Activated CD8-positive, alpha-beta T cell treated with anti-CD3 and anti-CD28 coated beads for 36 hours (primary cell): ENCODE results near the gene B4GALNT4. TPM values are rescaled to one million over a fixed set of nuclear protein-coding genes. Genes with fewer than 3 reads are reported as not detected.

Source experiments
- ATAC-seq: fragments of 200-7000 bp; cut with Tn5 transposase; one replicate; pipeline ENCODE4 v1.10.0; 2021; ENCODE audit warnings: mild to moderate bottlenecking, moderate library complexity
- CTCF ChIA-PET: fragments of 350-600 bp; sonication (Branson Sonifier 250); formaldehyde crosslinking; loops from one replicate; lab custom pipeline; 2021; ENCODE audit warnings: antibody characterized with exemption; lab: Charles Lee
- POLR2A ChIA-PET: fragments of 350-600 bp; sonication (Branson Sonifier 250); formaldehyde crosslinking; loops from one replicate; lab custom pipeline; 2021; ENCODE audit warnings: antibody characterized with exemption; lab: Charles Lee
- DNase-seq: peaks from one replicate; pipeline ENCODE4 v3.0.0-alpha.2; 2020
- H3K27ac Mint-ChIP-seq: one replicate; pipeline ENCODE4 v1.8.0; 2021; ENCODE audit warnings: mild to moderate bottlenecking, mixed read lengths
- H3K27me3 Mint-ChIP-seq: one replicate; pipeline ENCODE4 v1.8.0; 2021; ENCODE audit warnings: mixed read lengths
- H3K36me3 Mint-ChIP-seq: one replicate; pipeline ENCODE4 v1.8.0; 2021; ENCODE audit warnings: low read depth, mixed read lengths
- H3K4me1 Mint-ChIP-seq: one replicate; pipeline ENCODE4 v1.8.0; 2021; ENCODE audit warnings: low read depth, mixed read lengths
- H3K4me3 Mint-ChIP-seq: one replicate; pipeline ENCODE4 v1.8.0; 2021; ENCODE audit warnings: mild to moderate bottlenecking, moderate library complexity, mixed read lengths
- H3K9me3 Mint-ChIP-seq: one replicate; pipeline ENCODE4 v1.8.0; 2021; ENCODE audit warnings: mixed read lengths
- intact Hi-C: fragments of 100-400 bp; cut with micrococcal nuclease; formaldehyde crosslinking; loops from one replicate; pipeline ENCODE4 v1.10.0; 2022
- total RNA-seq, 2 experiments: library from RNA; stranded (reverse); gene quantifications; one replicate each; pipeline ENCODE4 v1.2.3, GENCODE V29; 2021
- TF ChIP-seq, protein P1 (sequence below): fragments of 200-600 bp; IDR thresholded peaks from one replicate; pipeline ENCODE4 v1.8.0; 2022; ENCODE audit warnings: antibody characterized with exemption, mild to moderate bottlenecking

The B4GALNT4 gene
- total RNA-seq, 2 experiments from 2014 or later = 1.5 to 3.4 TPM

DNA sequence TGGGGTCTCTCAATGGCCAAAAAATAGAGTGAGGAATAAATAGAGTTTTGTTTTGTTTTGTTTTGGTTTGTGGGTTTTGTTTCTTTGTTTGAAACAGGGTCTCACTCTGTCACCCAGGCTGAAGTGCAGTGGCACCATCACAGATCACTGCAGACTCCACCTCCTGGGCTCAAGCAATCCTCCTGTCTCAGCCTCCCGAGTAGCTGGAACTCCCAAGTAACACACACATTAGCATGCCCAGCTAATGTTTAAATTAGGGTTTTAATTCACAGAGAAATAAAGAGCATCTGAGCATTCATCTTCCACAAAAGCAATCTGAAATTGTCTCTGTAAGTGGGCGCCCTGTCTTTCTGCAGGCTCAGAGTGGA lies 39.4 kb upstream of the B4GALNT4 start:
- POLR2A ChIA-PET = interaction anchor here (1.1 to 5.8 kb wide), 8 partner anchors 10 to 86 kb away, joined by 3 to 30 read pairs (median 10); partner anchors contain the start of gene IFITM3
- Mint-ChIP-seq H3K4me3 (peak overlapping the region; percentile 70), H3K27ac (peak overlapping the region; percentile 75), H3K4me1 (peaks cover 65% of the 10 kb centered on the region), H3K27me3 (no peaks in the 10 kb centered on the region), H3K36me3 (peaks cover 3% of the 10 kb centered on the region), H3K9me3 (peaks cover 3% of the 10 kb centered on the region)
- CTCF ChIA-PET = interaction anchor here (0.9 to 2.8 kb wide), 8 partner anchors 10 to 57 kb away, joined by 3 to 15 read pairs (median 5); no protein-coding TSS in a partner anchor
- intact Hi-C loops = no loop called here
- TF ChIP-seq, protein P1, sequence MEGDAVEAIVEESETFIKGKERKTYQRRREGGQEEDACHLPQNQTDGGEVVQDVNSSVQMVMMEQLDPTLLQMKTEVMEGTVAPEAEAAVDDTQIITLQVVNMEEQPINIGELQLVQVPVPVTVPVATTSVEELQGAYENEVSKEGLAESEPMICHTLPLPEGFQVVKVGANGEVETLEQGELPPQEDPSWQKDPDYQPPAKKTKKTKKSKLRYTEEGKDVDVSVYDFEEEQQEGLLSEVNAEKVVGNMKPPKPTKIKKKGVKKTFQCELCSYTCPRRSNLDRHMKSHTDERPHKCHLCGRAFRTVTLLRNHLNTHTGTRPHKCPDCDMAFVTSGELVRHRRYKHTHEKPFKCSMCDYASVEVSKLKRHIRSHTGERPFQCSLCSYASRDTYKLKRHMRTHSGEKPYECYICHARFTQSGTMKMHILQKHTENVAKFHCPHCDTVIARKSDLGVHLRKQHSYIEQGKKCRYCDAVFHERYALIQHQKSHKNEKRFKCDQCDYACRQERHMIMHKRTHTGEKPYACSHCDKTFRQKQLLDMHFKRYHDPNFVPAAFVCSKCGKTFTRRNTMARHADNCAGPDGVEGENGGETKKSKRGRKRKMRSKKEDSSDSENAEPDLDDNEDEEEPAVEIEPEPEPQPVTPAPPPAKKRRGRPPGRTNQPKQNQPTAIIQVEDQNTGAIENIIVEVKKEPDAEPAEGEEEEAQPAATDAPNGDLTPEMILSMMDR = no peak
- ATAC-seq = no peak
- peak; percentile 17 for DNase-seq

DNA sequence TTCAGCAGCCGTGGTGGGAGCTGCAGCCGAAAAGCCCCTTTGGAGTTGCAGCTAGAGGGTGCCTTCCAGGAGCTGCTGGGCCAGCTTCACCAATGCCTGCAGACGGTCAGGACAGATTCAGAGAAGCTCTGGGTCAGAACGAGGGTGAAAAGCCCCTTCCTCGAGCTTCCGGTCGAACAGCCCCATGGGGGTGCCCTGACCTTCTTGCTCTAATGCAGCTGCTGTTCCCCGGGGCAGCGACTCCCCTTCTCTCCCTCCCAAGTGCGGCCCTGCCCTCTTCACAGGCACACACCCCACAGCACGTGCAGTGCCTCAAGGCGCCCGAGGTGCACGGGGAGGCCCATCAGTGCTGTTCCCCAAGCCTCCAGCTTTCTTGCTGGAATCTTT lies 39.0 kb upstream of the B4GALNT4 start:
- H3K4me3 Mint-ChIP-seq = peak overlapping the region; percentile 70
- peaks cover 63% of the 10 kb centered on the region for H3K4me1 Mint-ChIP-seq
- ChIA-PET CTCF (interaction anchor here (0.9 to 2.8 kb wide), 9 partner anchors 9 to 58 kb away, joined by 3 to 15 read pairs (median 5); no protein-coding TSS in a partner anchor), POLR2A (interaction anchor here (1.0 to 5.8 kb wide), 10 partner anchors 10 to 86 kb away, joined by 3 to 30 read pairs (median 6); partner anchors contain the start of genes IFITM3 and PGGHG)
- ATAC-seq (no peak), DNase-seq (peak; percentile 13)
- peaks cover 3% of the 10 kb centered on the region for H3K9me3 Mint-ChIP-seq
- intact Hi-C loops = no loop called here
- peak overlapping the region; percentile 75 for H3K27ac Mint-ChIP-seq
- peaks cover 3% of the 10 kb centered on the region for H3K36me3 Mint-ChIP-seq
- TF ChIP-seq, protein P1 = no peak
- H3K27me3 Mint-ChIP-seq = no peaks in the 10 kb centered on the region

DNA sequence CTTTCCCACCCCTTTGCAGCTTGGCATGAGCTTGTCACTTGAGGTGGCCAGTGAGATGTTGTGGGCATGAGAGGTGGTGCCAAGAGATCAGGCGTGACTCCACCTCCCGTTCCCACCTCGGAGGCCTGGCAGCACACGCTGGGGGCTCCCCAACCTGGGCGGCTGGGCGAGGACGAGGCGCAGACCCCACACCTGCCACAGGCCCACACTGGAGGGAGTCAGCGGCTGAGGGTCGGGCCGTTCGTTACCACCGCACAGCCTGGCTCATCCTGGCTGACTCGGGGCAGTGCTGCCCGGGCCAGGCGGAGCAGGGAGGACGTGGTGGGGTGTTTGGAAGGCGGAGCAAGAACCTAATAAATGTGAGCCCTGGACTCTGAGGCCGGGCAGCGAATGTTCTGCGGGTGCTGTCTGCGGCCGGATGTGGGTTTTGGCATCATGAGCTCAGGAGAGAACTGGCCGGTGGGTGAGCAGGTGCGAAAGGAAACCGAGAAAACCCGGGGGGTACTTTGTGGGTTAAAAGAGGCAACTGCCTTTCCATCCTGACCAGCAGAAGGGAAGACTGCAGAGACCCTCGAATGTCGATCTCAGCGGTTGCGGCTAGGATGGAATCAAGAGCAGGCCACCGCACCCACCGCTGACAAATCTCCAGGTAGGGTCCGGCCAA lies 38.5 kb upstream of the B4GALNT4 start:
- peak; percentile 75 for DNase-seq
- Mint-ChIP-seq H3K27ac (peak overlapping the region; percentile 68), H3K4me1 (peaks cover 65% of the 10 kb centered on the region), H3K27me3 (no peaks in the 10 kb centered on the region), H3K4me3 (peak overlapping the region; percentile 28), H3K36me3 (peaks cover 3% of the 10 kb centered on the region), H3K9me3 (peaks cover 3% of the 10 kb centered on the region)
- POLR2A ChIA-PET = interaction anchor here (1.0 to 5.8 kb wide), 9 partner anchors 9 to 47 kb away, joined by 3 to 30 read pairs (median 8); partner anchors contain the start of genes IFITM3 and PGGHG
- no peak for ATAC-seq
- intact Hi-C loops = no loop called here
- TF ChIP-seq, protein P1 = no peak
- CTCF ChIA-PET = interaction anchor here (0.9 to 2.8 kb wide), 8 partner anchors 9 to 58 kb away, joined by 3 to 15 read pairs (median 4); no protein-coding TSS in a partner anchor

DNA sequence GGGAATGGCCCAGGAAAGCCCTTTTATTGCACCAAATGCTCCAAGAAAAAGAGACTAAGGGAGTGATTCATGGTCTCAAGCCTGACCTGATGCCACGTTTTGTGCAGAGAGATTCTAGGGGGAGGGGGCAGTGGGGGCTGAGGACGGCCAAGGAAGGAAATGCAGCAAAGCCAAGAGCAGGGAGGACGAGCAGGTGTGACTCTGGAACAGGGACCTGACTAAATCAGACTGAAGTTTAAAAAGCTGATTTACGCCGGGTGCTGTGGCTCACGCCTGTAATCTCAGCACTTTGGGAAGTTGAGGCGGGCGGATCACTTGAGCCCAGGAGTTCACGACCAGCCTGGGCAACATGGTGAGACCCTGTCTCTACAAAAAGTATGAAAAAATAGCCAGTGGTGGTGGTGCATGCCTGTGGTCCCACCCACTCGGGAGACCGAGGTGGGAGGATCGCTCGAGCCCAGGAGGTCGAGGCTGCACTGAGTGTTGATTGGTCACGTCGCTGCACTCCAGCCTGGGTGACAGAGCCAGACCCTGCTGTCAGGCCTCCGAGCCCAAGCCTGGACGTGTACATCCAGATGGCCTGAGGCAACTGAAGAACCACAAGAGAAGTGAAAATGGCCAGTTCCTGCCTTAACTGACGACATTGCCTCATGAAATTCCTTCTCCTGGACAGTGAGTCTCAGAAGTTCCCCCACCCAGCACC lies 37.8 kb upstream of the B4GALNT4 start:
- intact Hi-C loops = no loop called here
- H3K9me3 Mint-ChIP-seq = peaks cover 3% of the 10 kb centered on the region
- TF ChIP-seq, protein P1 = no peak
- ATAC-seq (no peak), DNase-seq (peak; percentile 41)
- peaks cover 65% of the 10 kb centered on the region for H3K4me1 Mint-ChIP-seq
- peak overlapping the region; percentile 68 for H3K27ac Mint-ChIP-seq
- peak overlapping the region; percentile 28 for H3K4me3 Mint-ChIP-seq
- POLR2A ChIA-PET = interaction anchor here (1.0 to 4.0 kb wide), 5 partner anchors 9 to 48 kb away, joined by 3 to 23 read pairs (median 4); partner anchors contain the start of gene PGGHG
- CTCF ChIA-PET = interaction anchor here (1.0 to 2.8 kb wide), 2 partner anchors 17 to 23 kb away, joined by 4 to 15 read pairs; no protein-coding TSS in a partner anchor
- H3K36me3 Mint-ChIP-seq = peaks cover 3% of the 10 kb centered on the region
- no peaks in the 10 kb centered on the region for H3K27me3 Mint-ChIP-seq
